ENCODE results near the gene F11.
"Not testable (repeated sequence)": the region's sequence is repeated elsewhere in the genome, so short reads cannot be mapped to it uniquely, and the experiment has no call there.

The F11 gene

GRCh38 chr4:186265683-186266652, at the start of gene F11:
Gene F11, plus strand, starts transcription at chr4:186266189. Its CDS starts 948 bp downstream, at chr4:186267137.
- no peak for DNase-seq

GRCh38 chr4:186216465-186217024, 49.4 kb upstream of the F11 start:
- no peak for DNase-seq

- no peak for DNase-seq
These were observed 48.2 kb upstream of the F11 start for GRCh38 chr4:186217733-186218293.

GRCh38 chr4:186221624-186222023, 44.4 kb upstream of the F11 start:
- no peak for DNase-seq

- no peak for DNase-seq
These were observed 40.1 kb upstream of the F11 start for GRCh38 chr4:186225848-186226247.

DNA sequence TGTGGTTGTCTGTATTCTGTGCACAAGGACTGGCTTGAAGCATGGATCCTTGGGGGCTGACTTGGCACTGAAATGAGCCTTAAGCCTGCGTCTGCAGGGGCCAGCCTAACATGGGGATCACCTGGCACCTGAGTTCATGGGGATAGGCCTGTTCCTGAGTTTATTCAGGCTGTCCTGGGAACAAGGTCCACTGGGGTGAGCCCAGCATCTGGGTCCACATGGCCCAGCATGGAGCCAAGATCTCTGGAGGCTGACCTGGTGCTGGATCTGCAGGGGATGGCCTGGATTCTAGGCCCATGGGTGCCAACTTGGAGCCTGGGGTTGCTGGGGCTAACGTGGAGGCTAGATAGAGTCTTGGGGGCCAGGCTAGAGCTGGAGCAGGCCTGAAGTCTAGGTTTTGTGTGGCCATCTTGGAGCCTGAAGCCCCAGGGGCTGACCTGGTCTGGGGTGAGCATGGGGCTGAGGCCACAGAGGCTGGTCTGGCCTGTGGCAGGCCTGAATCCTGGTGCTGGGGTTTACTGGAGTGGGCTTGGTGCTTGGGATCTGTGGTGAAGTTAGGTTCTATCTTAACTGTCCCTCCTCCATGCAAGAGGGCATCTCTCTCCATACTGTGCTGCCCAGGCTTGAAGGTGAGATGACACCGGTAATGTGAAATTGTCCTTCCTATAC, 39.3 kb upstream of the F11 start:
- DNase-seq = no peak

DNA sequence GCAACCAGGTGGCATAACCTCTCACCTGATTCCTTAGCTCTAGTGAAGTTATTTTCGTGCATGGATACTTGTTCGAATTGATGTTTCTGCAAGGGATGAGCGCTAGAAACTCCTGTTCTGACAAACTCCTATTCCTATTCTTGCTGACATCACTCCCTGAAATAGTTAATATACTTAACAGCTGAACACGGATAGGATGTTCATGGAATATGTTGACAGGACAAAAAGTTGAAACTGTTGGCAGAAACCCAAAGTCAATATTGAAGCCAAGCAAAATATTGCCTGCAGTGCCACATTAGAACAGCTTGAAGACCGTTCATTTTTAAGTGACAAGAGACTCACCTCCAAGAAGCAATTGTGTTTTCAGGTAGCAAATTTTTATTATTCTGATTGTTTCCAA, 38.8 kb upstream of the F11 start, which contains the start of gene KLKB1:
Gene KLKB1 (plus strand): TSS at position 287 of the 400 bp plus-strand sequence. CDS start 689 bp downstream, outside the sequence.
- DNase-seq = no peak

GRCh38 chr4:186227744-186228513, 38.1 kb upstream of the F11 start:
- DNase-seq = no peak

- DNase-seq = no peak
These were observed 37.5 kb upstream of the F11 start for GRCh38 chr4:186228514-186228894.

DNA sequence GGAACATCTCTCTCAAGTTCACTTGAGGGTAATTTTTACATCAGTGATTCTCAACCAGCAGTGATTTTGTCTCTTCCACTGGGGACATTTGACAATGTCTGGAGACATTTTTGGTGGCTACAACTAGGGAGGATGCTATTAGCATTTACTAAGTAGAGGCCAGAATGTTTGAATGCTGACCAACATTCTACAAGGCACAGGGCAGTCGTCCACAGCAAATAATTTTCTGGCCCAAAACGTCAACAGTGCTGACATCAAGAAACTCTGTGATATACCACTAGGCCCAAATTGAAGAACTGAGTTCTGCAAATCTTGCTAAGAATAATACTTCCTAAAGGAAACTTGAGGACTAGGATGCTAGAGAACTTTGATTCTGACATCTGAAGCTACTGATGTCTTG, 31.6 kb upstream of the F11 start:
- DNase-seq = no peak

GRCh38 chr4:186236126-186236525, 29.9 kb upstream of the F11 start:
- DNase-seq = no peak

GRCh38 chr4:186240452-186240847, 25.5 kb upstream of the F11 start:
- no peak for DNase-seq

GRCh38 chr4:186240848-186241491, 25.0 kb upstream of the F11 start:
- no peak for DNase-seq

DNA sequence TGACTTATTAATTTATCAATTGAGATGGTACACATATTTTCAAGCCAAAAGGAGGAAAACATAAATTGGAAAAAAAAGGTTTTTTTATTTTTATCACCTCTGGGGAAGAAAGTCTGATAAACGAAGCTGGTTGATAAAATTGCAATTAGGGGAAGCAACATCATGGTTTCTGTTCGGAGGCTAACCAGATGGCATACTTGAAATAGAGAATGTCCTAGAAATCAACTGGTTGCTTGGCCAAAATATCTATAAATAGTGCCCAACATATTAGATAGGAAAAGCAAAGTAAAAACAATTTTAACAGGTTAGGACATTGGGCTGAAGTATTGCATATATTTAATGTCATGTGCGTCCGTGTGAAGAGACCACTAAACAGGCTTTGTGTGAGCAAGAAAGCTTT, 24.4 kb upstream of the F11 start:
- DNase-seq = no peak

GRCh38 chr4:186242031-186242430, 24.0 kb upstream of the F11 start:
- DNase-seq = not testable (repeated sequence)

DNA sequence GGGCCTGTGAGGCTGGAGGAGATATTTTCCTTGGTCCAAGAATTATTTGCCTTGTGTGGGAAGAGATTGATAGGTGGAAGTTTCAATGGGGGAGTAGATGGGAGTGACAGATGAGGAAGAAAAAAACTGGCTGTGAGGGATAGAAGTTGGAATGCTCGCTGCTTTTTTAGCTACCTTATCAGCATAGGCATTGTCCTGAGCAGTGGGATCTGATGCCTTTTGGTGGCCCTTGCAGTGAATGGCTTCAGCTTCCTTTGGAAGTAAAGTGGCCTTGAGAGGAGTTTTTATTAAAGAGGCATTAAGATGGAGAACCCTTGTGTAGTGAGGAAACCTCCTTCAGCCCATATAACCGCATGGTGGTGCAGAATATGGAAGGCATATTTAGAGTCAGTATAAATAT, 22.7 kb upstream of the F11 start:
- DNase-seq = no peak

DNA sequence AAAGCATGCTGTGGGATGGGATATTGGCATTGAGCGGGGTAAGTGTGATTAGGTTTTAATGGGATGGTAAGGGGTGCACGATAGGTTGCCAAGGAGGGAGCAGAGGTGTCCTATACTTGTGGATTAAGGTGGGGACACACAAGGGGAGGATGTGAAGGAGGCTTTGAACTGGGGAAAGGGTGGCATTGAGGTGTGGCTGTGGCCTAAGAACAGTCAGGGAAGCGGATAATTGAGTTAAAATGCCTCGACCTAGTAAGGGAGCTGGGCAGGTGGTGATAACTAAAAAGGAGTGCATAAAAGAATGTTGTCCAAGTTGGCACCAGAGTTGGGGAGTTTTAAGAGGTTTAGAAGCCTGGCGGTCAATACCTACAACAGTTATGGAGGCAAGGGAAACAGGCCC, 21.2 kb upstream of the F11 start:
- DNase-seq = no peak

DNA sequence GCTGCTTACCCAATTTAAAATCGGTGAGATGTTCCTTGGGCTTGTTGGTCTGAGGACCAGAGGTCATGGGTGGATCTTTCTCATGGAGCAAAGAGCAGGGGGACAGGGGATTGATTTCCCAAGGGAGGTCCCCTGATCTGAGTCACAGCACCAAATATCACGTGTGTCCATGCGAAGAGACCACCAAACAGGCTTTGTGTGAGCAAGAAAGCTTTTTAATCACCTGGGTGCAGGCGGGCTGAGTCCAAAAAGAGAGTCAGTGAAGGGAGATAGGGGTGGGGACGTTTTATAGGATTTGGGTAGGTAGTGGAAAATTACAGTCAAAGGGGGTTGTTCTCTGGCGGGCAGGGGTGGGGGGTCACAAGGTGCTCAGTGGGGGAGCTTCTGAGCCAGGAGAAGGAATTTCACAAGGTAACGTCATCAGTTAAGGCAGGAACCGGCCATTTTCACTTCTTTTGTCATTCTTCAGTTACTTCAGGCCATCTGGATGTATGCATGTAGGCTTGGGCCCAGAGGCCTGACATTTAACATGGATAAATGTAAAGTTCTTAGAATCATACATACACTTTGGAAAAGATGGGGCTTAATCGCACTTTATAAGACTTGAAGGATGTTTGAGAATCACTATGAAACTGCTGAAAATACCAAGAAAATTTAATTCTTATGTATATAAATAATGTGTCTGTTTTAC, 18.8 kb upstream of the F11 start:
- DNase-seq = not testable (repeated sequence)

DNA sequence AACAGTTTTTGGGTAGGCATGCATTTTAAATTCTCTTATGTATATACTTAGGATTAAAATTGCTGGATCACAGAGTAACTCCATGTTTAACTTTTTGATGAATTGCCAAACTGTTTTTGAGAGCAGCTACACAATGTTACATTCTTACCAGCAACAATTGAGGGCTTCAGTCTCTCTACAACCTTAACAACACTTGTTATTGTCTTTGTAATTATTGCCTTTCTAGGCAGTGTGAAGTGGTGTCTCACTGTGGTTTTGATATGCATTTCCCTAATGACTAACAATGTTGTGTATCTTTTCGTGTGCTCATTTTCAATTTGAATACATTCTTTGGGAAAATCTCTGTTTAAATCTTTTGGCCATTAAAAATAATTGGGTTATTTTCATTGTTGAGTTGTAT, 17.3 kb upstream of the F11 start:
- no peak for DNase-seq

DNA sequence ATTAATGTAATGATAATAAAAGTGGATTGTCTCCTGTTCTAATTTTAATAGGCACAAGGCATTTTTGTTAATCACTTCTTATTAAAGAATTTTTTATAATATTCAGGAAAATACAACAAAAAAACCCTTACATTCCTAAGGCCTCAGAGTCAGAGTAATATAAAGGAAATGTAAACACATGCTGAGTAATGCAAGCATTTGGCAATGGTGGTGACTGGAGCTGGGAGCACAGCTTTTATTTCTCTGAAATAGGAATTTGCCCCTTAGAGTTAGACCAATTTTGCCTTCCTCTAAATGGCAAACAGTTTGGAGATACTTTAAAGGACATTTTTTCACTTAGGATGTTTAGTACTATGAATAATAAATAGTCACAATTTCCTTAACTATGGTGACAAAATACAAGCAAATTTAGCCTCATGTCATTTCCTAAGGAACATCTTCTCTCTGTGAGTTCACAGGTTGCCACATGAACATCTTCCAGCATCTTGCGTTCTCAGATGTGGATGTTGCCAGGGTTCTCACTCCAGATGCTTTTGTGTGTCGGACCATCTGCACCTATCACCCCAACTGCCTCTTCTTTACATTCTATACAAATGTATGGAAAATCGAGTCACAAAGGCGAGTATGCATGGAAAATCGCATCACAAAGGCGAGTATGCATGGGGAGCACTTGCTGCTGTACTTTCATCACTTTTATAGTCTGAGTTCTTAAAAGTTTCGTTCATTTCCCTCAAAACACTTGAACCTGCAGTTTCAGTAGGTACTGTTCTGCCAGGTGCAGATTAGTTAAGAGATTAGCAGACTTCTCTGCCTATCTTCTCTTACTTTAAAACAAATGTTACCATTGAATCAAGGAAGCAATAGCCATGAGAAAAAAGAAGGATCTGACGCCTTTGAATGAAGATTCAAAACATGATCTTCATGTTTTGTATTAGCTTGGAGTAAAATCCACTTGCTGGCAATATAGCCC, 15.9 kb upstream of the F11 start:
- no peak for DNase-seq

Data from left hindlimb (tissue), 1 donor.